ENCODE data around the gene NFE2L2.
"Not testable (repeated sequence)": the region's sequence is repeated elsewhere in the genome, so short reads cannot be mapped to it uniquely, and the experiment has no call there.

- TF ChIP-seq, protein P1, sequence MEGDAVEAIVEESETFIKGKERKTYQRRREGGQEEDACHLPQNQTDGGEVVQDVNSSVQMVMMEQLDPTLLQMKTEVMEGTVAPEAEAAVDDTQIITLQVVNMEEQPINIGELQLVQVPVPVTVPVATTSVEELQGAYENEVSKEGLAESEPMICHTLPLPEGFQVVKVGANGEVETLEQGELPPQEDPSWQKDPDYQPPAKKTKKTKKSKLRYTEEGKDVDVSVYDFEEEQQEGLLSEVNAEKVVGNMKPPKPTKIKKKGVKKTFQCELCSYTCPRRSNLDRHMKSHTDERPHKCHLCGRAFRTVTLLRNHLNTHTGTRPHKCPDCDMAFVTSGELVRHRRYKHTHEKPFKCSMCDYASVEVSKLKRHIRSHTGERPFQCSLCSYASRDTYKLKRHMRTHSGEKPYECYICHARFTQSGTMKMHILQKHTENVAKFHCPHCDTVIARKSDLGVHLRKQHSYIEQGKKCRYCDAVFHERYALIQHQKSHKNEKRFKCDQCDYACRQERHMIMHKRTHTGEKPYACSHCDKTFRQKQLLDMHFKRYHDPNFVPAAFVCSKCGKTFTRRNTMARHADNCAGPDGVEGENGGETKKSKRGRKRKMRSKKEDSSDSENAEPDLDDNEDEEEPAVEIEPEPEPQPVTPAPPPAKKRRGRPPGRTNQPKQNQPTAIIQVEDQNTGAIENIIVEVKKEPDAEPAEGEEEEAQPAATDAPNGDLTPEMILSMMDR (conservative IDR thresholded peaks at IDR 0.05; ENCODE audit: low read length), result not testable (repeated sequence)
- TF ChIP-seq EZH2phosphoT487 (IDR thresholded peaks at IDR 0.05; ENCODE audit: borderline replicate concordance, low read depth, low read length), result not testable (repeated sequence)
Measured at GRCh38 chr2:177200419-177200818, 64.1 kb downstream of the NFE2L2 start.
